DMS153 (cell line): ENCODE results near the gene EIF3D.
A peak's percentile ranks its signal among the peaks of the same experiment; 100 is the strongest.

Experiments
- DNase-seq: peaks from one replicate; lab custom pipeline; 2025; lab: John Stamatoyannopoulos, UW

The EIF3D gene

DNA sequence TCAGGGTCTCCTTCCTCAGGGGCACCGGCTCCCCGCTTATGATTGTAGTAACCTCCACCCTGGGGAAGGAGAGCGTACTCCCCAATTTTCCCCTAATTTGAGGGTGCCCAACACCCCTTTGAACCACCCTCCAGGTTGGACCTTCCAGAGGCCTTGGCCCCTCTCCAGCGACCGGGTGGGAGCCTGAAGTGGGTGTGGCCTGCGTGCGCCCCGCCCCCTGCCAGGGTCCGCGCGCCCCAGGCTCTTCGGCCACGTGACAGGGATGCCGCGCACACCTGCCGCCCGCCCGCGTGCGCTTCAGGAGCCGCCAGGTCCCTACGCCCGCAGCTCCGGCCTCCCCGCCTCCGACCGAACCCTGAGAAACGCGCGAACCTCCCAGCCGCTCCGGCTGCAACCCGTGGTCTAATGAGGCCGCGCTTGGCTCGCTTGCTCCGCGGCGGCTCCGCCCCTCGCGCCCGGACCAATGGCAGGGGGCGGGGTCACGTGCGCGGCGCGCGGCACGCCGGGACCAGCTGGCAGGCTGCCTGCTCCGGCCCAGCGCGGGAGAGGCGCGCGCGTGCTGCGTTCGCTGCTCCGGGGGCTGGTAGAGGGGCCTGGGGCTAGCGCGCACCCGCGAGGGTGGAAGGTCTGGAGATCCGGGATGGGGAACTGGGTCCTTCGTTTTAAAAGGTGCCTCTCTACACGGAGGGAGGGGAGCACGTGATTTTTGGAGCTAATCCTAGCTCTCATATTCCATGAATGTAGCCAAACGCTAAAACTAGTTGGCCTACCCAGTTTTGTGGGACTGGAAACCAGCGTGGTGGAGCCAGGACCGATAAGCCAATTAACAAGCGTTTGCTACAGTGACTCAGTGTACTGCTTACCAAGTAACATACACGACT lies 22.1 kb downstream of the EIF3D start, which contains the start of gene FOXRED2:
TSS of gene FOXRED2 (minus strand) at position 404 of the 881 bp plus-strand sequence. CDS start 618 bp downstream, outside the sequence.
- DNase-seq = peak; percentile 87

DNA sequence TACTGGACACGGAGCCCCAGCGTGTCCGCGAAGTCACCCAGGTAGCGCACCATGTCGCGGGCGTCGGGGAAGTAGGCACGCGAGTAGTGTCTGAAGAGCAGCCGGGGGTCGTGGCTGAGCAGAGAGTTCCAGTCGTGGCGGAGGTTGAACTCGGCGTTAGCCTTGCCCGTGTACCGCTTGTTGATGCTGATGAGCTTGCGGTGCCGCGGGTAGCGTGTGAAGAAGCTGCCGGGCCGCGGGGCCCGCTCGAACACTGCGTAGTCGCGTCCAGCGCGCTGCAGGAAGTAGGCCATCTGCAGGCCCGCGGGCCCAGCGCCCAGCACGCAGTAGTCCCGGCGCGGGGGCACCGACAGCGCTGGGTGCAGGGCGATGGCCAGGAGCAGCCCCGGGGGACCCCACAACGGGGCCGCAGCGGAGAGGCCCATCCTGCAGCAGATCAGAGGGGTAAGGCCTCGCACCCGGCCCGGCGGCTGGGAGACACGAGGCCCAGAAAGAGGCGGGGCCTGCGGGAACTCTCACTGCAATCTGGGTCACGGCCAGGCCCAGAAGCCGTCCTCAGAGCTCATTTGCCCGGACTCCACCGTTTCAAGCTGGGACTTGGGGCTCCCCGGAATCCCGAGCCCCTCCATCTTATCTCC lies 22.8 kb downstream of the EIF3D start:
- DNase-seq = no peak

DNA sequence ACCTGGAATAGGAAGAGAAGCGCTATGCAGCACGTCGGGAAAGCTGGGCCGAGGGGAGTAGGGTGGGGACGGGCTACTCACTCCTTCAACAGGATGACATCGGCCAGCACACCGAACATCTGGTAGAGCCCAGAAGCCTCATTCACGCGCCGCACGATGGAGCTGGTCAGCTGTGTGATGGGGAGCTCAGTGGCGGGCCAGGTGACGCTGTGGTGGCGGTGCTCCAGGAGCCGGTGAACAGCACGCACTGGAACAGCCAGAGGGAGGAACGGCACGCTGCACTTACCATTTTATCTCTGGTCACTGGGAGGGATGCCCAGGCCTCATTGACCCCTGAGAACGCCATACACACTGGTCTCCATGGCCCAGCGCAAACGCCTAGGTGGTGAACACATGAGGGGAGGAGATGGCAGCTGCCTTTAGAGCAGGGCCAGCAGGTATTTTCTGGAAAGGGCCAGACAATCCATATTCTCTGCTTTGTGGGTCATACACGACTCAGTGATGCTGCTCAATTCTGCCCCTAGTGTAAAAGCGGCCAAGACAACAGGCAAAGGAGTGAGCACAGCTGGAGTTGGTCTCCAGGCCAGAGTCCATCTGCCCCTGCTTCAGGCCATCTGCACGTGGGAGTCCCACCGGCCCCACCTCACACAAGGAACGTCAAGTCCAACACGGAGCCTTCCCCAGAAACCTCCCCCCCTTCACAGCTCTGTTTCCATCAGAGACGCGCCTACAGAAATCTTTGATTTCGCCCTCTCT lies 30.9 kb downstream of the EIF3D start:
- no peak for DNase-seq

DNA sequence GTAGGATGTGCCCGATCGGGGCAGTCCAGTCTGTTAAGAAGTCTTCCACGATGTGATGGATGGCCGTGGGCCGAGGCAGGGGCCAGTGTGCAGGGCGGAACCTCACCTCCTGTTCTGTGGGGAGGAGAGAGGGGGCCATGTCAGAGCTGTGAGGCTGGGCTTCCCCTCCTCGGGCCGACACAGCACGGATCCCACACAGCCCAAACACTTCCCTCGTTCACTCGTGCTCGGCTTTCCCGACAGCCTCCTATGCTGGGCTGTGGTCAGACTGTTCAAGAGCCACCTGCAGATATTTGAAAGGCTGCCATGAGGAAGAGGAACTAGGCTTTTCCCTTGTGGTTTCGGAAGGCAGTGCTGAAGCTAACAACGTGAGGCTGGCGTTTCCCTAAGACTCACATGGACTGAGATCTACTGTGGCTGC lies 35.3 kb downstream of the EIF3D start:
- DNase-seq = no peak

DNA sequence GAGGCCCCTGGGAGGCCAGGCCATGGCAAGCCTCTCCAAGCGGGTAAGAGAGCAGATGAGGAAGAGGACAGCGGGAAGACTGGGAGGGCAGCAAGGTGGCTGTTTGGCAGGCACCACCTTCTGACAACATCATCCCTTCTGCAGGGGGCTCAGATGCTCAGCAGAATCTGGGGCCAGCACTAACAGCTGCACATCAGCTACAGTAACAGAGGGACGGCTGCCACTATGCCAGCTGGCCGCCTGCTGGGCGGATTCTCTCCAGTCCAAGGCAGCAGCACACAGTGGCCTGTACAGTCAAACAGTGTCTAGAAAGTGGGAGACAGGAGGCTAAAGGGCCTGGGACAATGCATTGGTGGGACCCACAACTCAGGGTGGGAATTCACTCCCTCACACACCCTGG lies 36.9 kb downstream of the EIF3D start:
- no peak for DNase-seq

DNA sequence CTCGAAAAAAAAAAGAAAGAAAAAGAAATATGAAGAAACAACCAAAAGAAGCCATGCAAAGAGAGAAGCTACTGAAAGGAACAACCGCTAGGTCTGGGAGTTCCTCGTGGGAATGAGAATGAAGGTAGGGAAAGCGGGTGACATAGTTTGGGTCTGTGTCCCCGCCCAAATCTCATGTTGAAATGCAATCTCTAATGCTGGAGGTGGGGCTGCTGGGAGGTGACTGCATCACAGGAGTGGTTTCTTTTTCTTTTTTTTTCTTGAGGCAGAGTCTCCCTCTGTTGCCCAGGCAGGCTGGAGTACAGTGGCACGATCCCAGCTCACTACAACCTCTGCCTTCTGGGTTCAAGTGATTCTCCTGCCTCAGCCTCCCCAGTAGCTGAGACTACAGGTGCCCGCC lies 37.8 kb downstream of the EIF3D start:
- DNase-seq = no peak

DNA sequence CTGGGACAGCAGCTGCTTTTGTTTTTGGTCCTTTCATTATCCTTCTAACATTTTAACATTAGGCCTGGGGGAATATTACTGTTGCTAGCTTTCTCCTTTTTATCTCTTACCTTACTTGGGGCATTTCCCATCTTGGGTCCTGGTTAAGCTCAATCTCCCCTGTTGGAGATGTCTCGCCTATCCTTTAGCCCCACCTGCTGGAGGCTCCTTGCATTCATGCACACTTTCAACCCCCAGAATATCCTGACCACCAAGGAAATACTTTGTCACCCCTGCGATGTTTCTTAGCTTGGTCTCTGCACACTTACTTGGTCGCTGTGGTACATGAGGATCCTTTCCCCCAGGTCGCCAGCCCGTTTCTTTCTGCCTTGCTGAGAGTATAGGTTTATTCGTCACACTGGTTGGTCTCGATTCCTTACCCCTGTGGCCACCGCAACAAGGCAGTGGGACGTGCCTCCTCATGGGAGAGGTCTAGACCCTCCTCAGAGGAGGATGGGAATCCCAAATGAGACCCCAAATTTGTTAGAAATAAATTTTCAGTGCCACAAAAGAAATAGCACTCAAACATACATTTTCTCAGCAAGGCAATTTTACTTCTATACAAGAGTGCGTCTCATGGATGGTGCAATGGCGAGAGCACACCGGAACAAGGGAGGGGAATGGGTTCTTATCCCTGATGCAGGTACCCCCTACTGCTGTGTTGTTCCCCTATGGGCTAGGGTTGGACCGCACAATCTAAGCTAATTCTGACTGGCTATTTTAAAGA lies 42.2 kb downstream of the EIF3D start:
- no peak for DNase-seq

DNA sequence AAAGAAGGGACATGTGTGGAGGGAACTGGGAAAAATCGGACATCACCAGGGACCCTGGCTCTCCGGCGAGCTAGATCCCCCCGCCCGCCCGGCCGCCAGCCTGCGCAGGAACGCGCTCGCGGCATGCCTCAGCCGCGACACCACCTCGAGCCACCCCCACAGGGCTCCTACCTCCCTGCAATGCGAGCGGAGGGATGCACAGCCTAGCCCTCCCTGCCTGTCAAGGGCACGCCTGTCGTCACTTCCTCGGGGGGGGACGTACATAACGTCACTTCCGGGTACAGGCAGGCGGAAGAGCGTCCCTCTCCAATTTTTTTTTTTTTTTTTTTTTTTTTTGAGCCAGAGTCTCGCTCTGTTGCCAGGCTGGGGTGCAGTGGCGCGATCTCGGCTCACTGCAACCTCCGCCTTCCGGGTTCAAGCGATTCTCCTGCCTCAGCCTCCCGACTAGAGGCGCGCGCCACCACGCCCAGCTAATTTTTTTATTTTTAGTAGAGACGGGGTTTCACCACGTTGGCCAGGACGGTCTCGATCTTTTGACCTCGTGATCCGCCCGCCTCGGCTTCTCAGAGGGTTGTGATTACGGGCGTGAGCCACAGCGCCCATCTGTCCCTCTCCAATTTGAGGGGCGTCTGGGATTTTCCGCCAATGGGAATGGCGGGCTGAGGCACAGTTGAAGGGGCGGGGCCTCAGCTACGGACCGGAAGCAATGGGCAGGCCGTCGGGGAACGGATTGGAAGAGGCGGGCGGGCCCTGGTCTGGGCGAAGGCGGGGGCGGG lies 47.4 kb downstream of the EIF3D start, which contains the start of gene TXN2:
TSS of gene TXN2 (minus strand) at position 248 of the 776 bp plus-strand sequence. CDS start 803 bp downstream, outside the sequence.
- peak; percentile 90 for DNase-seq

DNA sequence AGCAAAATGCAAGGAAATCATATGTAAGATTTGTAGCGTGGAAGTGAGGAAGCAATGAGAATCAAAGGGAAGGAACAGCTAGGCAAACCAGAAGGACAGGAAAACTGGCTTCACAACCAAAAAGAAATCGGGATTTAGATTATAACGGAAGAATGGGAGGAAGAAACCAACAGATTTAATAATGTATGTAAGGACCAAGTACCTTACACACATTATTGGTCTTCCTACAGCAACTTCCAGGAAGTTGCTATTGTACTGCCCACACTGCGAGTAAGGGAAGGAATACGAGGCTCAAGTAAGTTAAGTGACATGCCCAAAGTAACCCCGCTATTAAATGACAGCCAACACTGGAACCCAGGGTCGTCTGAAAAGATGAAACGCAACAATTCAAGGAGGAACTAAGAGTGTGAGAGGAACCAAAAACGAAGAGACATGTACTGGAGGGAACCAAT lies 48.0 kb downstream of the EIF3D start:
- no peak for DNase-seq

DNA sequence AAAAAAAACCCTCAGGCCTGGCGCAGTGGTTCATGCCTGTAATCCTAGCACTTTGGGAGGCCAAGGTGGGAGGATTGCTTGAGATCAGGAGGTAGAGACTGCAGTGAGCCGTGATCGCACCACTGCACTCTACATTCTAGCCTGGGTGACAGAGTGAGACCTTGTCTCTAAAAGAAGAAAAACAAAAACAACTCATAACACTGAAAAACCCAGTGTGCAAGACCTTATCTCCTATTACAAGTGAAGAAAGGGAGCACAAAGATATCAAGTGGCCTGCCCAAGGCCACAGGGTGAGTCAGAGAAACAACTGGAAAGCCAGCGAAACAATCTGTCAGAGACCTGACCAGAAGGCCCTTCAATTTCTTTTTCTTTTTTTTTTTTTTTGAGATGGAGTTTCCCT lies 50.0 kb downstream of the EIF3D start:
- no peak for DNase-seq

DNA sequence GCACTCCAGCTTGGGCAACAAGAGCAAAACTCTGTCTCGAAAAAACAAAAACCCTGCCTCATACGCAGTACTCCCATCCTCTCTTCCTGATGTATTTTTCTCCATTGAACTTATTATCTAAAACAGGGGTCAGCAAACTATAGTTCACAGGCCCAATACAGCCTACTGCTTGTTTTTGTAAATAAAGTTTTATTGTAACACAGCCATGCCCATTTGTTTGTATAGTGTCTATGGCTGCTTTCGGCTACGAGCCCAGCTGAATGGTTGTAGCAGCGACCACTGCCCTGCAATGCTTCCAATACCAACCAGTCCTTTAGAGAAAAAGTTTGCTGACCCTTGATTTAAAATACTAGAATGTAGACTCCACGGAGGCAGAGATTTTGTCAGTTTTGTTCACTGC lies 53.6 kb downstream of the EIF3D start:
- no peak for DNase-seq

DNA sequence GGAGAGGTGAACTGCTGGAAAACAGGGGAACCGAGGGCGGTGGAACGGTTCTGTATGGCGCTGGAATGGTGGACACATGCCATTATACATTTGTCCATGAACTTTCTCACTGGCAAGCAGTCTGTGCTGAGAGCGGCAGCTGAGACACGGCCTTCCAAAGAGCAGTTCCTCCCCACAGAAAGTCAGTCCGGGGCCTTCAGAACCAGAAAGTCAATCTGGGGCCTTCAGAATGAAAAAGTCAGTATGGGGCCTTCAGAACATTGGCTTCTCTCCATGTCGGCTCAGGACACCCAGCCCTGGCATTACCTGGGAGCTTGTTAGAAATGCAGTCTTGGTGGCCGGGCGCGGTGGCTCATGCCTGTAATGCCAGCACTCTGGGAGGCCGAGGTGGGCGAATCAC lies 56.3 kb downstream of the EIF3D start:
- no peak for DNase-seq

DNA sequence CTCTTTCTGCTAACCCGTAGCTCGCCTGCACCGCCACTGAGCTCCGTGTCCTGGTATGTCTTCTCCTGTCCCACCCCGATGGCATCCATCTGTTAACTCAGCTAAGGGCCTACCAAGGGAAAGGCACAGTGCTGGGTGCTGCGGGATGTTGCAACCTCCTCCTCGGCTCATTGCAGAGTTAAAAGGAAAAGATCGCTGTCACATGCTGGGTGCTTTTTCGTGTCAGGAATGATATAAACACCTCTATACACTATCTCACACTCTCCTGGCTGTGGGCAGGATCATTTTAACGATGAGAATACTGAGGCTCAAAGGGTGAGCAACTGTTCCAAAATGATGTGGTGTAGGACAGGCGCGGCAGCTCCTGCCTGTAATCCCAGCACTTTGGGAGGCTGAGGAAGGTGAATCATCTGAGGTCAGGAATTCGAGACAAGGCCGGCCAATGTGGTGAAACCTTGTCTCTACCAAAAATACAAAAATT lies 57.6 kb downstream of the EIF3D start:
- DNase-seq = no peak

DNA sequence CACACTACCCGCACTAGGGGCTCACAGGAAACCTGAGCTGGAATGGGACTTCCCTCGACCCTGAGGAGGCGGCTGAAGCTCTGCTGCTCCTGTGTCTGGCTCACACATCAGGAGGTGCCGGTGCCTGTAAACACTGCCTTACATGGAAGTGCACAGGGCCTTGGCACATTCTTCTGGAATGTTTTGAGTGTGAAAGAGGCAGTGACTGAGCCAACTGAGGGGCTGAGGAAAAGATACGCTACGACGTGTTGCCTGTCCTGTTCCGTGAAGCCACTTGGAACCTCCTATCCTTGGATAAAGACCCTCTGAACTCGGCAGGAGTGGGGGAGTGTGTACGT lies 58.0 kb downstream of the EIF3D start:
- DNase-seq = no peak

DNA sequence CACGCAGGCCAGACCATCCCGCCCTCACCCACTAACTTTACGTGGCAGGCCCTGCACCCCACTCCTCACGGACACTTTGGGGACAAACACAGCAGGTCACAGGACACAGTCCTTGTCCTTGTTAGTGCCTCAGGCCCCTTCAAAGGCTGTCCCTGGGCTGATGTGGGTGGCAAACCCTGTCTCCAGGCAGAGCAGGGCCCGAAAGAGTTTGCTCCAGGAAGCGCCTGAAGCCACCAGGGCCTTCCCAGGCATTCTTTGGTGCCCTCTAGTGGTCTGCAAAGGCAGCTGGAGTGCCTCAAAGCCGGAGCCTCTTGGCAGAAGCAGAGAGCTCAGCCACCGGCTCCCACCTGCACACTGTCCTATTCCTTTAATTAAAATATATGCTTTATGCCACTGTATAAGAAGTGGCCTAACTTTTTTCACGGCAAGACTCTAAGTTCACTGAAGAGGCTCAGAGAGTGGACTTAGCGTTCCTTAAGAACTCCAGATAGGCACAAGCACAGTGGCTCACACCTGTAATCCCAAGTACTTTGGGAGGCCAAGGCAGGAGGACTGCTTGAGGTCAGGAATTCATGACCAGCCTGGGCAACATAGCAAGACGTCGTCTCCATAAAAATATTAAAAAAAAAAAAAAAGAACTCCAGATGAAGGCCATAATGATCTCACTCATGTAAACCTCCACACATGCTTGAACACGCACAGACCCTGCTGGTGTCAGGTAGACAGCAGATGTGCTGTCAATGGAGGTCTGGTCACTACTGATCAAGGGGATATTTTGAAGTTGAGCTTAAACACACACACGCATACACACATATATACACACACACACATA lies 58.6 kb downstream of the EIF3D start:
- peak; percentile 54 for DNase-seq

DNA sequence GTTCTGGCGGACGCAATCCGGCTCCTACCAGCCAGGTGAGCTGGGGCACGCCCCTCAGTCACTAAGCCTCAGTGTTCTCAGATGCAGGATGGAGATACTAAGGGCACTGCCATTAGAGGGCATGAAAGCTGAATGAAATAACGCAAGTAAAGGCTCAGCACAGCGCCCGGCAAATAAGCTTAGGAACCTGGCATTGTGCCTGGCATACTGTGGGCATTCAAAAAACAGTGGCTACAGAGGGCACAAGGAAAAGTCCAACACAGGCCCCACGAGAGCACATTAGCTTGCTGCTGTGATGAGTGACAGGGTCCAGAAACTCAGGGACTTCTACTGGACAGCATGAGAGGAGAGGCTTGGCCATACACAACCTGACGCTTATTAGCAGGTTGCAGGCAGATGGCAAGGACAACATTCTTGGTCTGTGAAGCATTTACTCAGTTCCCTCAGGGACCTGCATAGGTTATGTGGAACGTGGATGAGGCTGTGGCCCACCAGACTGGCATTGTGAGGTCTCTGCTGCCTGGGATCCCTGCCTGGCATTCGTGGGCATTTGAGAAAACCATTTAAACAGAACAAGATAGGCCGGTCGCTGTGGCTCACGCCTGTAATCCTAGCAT lies 59.8 kb downstream of the EIF3D start:
- no peak for DNase-seq

DNA sequence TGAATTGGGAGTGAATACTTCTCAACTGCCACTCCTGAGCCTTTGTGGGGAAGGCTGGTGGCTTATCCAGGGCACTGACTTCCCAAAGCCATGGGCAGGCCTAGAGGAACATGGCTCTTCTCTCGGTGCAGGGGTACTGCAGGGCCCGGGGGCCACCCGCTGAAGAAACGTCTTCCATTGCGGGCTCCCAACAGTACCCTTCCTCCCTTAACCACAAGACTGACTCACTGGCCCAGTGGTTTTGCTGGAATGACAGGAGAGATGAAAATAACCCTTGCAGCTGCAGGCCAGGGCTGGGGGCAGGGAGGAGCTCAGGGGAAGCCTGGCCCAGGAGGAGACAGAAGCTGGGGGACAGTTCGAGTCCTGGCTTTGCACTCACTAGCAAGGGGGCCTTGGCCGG lies 61.0 kb downstream of the EIF3D start:
- no peak for DNase-seq

DNA sequence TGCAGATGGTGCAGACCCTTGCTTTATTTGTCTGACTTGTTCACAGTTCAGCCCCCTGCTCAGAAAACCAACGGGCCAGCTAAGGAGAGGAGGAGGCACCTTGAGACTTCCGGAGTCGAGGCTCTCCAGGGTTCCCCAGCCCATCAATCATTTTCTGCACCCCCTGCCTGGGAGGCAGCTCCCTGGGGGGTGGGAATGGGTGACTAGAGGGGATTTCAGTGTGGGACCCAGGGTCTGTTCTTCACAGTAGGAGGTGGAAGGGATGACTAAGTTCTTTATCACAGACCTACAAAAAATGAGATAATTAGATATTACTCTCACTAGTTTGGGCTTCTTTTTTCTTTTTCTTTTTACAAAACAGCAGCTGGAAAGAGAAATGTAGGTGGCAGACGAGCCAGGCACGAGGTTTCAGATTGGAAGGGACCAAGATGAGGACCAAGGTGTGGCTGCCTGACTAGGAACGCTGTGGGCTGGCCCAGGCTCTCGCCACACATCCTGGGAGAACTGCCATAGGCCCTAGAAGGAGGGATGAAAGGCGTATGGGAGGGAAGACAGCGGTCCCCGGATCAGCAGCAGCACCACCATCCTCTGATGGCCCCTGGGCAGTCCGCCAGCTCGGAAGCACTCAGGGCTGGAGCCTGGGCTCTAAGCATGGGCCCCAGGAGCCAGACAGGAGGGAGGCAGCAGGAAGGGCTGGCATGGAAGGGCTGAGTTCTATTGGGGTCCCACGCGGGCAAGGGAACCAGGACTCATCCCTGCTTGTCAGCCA lies 61.7 kb downstream of the EIF3D start:
- no peak for DNase-seq

DNA sequence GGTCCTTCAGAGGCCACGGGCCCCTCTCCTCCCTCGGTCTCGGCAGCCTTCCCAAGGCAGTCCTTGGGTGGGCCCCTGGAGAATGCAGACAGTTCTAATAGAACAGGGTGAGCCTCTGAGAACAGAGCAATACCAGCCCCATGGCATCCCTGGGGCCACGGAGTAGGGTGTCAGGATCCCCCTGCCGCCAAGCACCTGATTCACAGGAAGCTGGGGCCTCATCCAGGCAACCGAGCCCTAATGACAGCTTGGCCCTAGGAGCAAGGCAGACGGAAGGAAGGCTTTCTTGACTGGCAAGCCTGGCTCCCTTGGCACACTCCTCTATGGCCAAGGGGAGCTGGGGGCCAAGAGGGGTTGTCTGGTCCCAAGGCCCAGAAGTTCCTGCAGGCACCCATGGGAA lies 62.7 kb downstream of the EIF3D start:
- DNase-seq = no peak
